Osteoblast (primary cell): ENCODE measurements around the gene URGCP. TPM values are rescaled to one million over a fixed set of nuclear protein-coding genes. Genes with fewer than 3 reads are reported as not detected.

Experiments used
- DNase-seq: peaks from one replicate; pipeline ENCODE4 v3.0.0; 2011; ENCODE audit warnings: low spot score, mixed read lengths; ENCODE audit not compliant: insufficient read length; ENCODE audit errors: missing footprints
- H2AFZ ChIP-seq: 2 replicates; pipeline ENCODE4 v1.6.0; 2011; ENCODE audit warnings: mild to moderate bottlenecking, low read length
- H3K27ac ChIP-seq: 2 replicates; pipeline ENCODE4 v1.5.1; 2011; ENCODE audit warnings: mild to moderate bottlenecking, low read depth, low read length, moderate library complexity
- H3K27me3 ChIP-seq: 2 replicates; pipeline ENCODE4 v1.6.0; 2012; ENCODE audit warnings: mild to moderate bottlenecking, control low read depth, inconsistent platforms, low read length, moderate library complexity; ENCODE audit not compliant: insufficient read depth
- H3K36me3 ChIP-seq: 2 replicates; pipeline ENCODE4 v1.5.1; 2011; ENCODE audit warnings: mild to moderate bottlenecking, low read length, control low read depth, moderate library complexity; ENCODE audit not compliant: insufficient read depth
- H3K4me1 ChIP-seq: 2 replicates; pipeline ENCODE4 v1.5.1; 2011; ENCODE audit warnings: mild to moderate bottlenecking, low read length, control low read depth, moderate library complexity; ENCODE audit not compliant: insufficient read depth
- H3K4me2 ChIP-seq: 2 replicates; pipeline ENCODE4 v1.6.0; 2011; ENCODE audit warnings: mild to moderate bottlenecking, low read length; ENCODE audit not compliant: insufficient read depth
- H3K4me3 ChIP-seq: fragments of 200-600 bp; sonication (generic); 3 replicates; pipeline ENCODE4 v1.5.1; 2012; ENCODE audit warnings: mild to moderate bottlenecking, low read length, inconsistent platforms; ENCODE audit not compliant: insufficient read depth
- H3K79me2 ChIP-seq: 2 replicates; pipeline ENCODE4 v1.6.0; 2012; ENCODE audit warnings: mild to moderate bottlenecking, low read length, control low read depth, inconsistent platforms; ENCODE audit not compliant: insufficient read depth
- H3K9me3 ChIP-seq: 2 replicates; pipeline ENCODE4 v1.5.1; 2011; ENCODE audit warnings: low read depth, low read length, control low read depth
- H4K20me1 ChIP-seq: 2 replicates; pipeline ENCODE4 v1.6.0; 2012; ENCODE audit warnings: mild to moderate bottlenecking, low read length, control low read depth; ENCODE audit not compliant: insufficient read depth
- total RNA-seq: library from RNA; depleted of rRNA; stranded (reverse); fragments of >200 nt; gene quantifications from 2 replicates; pipeline ENCODE4 v1.2.3, GENCODE V29; 2012
- TF ChIP-seq, protein P1 (sequence below): IDR thresholded peaks from 2 replicates; pipeline ENCODE4 v1.5.1; 2011; ENCODE audit warnings: mild to moderate bottlenecking, low read depth, low read length, moderate library complexity; ENCODE audit errors: extremely low read depth

URGCP gene, protein sequence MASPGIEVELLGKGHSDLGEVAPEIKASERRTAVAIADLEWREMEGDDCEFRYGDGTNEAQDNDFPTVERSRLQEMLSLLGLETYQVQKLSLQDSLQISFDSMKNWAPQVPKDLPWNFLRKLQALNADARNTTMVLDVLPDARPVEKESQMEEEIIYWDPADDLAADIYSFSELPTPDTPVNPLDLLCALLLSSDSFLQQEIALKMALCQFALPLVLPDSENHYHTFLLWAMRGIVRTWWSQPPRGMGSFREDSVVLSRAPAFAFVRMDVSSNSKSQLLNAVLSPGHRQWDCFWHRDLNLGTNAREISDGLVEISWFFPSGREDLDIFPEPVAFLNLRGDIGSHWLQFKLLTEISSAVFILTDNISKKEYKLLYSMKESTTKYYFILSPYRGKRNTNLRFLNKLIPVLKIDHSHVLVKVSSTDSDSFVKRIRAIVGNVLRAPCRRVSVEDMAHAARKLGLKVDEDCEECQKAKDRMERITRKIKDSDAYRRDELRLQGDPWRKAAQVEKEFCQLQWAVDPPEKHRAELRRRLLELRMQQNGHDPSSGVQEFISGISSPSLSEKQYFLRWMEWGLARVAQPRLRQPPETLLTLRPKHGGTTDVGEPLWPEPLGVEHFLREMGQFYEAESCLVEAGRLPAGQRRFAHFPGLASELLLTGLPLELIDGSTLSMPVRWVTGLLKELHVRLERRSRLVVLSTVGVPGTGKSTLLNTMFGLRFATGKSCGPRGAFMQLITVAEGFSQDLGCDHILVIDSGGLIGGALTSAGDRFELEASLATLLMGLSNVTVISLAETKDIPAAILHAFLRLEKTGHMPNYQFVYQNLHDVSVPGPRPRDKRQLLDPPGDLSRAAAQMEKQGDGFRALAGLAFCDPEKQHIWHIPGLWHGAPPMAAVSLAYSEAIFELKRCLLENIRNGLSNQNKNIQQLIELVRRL
- total RNA-seq = 28.9 and 30.4 TPM in 2 replicates

DNA sequence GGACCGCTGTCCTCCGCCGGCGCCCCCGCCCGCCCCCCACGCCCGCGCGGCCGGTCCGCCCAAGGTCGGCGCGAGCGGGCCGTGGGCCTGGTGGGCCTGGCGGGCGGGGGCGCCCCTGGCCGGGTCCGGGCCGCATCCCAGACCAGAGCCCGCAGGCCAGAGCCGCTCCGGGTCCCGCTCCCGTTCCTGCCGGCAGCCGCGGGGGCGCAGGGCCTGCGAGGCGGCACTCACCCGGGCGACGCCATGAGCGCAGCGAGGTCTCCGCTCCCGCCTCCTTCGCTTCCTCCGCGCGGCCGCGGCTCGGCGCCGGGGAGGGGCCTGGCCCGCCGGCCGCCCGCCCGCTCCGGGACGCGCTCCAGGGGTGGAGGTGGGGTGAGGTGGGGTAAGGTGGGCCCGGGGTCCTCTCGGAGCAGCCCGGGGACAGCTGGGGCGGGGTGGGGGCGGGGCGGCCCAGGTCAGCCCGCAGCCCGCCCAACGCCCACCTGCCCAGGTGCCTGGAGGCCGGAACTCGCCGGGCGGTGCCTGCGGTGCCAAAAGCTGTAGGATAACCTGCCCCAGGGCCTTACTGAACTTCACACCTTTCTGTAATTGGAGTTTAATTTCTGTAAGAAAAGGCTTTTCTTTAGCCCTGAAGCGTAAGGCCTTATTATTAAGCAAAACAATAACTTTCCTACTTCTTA is at the start of gene URGCP:
TSS of gene URGCP (minus strand) at position 266 of the 680 bp plus-strand sequence. CDS start at position 245, 21 bp downstream.
- Histone ChIP-seq H3K27me3 (no peaks in the 10 kb centered on the region), H2AFZ (peak within 1 kb of the TSS; percentile 91), H3K27ac (peak within 1 kb of the TSS; percentile 79), H4K20me1 (peaks cover 33% of the 10 kb centered on the region), H3K4me1 (peaks cover 19% of the 10 kb centered on the region), H3K9me3 (no peaks in the 10 kb centered on the region), H3K4me2 (peak within 1 kb of the TSS; percentile 93), H3K4me3 (peak within 1 kb of the TSS; percentile 80), H3K36me3 (peaks cover 3% of the 10 kb centered on the region), H3K79me2 (peaks cover 49% of the 10 kb centered on the region)
- peak; percentile 98 for DNase-seq
- TF ChIP-seq, protein P1, sequence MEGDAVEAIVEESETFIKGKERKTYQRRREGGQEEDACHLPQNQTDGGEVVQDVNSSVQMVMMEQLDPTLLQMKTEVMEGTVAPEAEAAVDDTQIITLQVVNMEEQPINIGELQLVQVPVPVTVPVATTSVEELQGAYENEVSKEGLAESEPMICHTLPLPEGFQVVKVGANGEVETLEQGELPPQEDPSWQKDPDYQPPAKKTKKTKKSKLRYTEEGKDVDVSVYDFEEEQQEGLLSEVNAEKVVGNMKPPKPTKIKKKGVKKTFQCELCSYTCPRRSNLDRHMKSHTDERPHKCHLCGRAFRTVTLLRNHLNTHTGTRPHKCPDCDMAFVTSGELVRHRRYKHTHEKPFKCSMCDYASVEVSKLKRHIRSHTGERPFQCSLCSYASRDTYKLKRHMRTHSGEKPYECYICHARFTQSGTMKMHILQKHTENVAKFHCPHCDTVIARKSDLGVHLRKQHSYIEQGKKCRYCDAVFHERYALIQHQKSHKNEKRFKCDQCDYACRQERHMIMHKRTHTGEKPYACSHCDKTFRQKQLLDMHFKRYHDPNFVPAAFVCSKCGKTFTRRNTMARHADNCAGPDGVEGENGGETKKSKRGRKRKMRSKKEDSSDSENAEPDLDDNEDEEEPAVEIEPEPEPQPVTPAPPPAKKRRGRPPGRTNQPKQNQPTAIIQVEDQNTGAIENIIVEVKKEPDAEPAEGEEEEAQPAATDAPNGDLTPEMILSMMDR = no peak

DNA sequence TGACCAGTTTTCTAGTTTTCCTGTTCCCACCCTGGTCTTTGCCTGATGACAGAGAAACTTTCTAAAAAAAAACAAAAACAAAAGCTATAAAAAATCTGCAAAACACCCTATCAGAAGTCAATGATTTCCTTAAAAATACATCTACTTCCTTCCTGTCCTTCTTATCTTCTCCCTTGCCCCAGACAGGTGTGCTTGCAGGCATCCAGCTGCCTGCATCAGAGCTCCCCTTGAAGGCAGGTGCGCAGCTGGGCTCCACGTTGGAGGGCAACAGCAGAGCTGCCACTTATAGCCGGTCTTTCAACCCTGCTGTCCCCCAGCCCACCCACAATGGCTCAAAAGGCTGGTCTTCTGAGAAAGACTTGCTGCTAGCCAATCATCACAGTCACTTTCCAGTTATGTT is 49.6 kb upstream of the URGCP start:
- Histone ChIP-seq H3K4me3 (no peak overlapping the region), H3K36me3 (peaks cover 5% of the 10 kb centered on the region)

DNA sequence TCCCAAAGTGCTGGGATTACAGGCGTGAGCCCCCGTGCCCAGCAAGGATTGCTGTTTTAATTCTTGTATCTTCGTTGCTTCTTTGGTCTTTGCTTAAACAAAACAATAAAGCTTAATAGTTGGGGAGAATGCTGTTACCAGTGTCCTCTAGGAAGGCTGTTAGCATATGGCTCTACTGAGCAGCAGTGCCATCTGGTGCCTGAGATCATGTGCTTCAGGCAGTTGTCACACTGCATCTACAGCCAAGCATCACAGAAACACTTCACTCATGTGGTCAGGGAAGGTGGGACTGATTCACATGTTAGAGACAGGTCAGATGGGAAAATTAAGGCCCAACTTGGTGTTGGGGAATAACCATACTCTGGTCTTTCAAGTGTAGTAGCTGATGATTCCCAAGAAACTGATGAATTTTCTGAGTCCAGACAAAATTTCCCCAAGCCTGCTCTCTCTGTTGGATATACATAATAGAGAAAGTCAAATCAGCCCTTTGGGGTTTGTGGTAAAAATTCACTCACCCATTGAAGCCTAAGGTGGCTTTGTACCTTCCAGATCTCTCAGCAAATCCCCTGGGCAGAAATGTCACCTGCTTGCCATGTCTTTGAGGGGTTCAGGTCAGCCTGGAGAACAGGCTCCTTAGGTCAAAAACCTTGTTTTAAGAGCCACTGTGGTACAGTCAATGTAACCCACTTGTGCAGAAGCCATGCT is 48.3 kb upstream of the URGCP start:
- Histone ChIP-seq H2AFZ (no peak overlapping the region), H3K4me2 (no peak overlapping the region), H3K4me1 (no peaks in the 10 kb centered on the region), H3K27me3 (no peaks in the 10 kb centered on the region), H4K20me1 (no peaks in the 10 kb centered on the region), H3K79me2 (no peaks in the 10 kb centered on the region), H3K27ac (no peak overlapping the region), H3K9me3 (no peaks in the 10 kb centered on the region), H3K4me3 (no peak overlapping the region), H3K36me3 (peaks cover 5% of the 10 kb centered on the region)
- peak; percentile 89 for DNase-seq
- TF ChIP-seq, protein P1 = peak; percentile 71

More for the DNA sequence above, 49.6 kb upstream of the URGCP start:
- TF ChIP-seq, protein P1 = no peak
- H3K27ac ChIP-seq = no peak overlapping the region
- DNase-seq = no peak
- no peak overlapping the region for H3K4me2 ChIP-seq
- H4K20me1 ChIP-seq = no peaks in the 10 kb centered on the region
- no peaks in the 10 kb centered on the region for H3K9me3 ChIP-seq
- H3K4me1 ChIP-seq = no peaks in the 10 kb centered on the region
- H2AFZ ChIP-seq = no peak overlapping the region
- H3K27me3 ChIP-seq = no peaks in the 10 kb centered on the region
- H3K79me2 ChIP-seq = no peaks in the 10 kb centered on the region
